GM10847 (cell line): Measurements from ENCODE around the gene DUSP10.

Source experiments
- POLR2A ChIP-seq: IDR thresholded peaks from 2 replicates; pipeline ENCODE4 v1.6.1; 2011; ENCODE audit not compliant: insufficient read length; ENCODE audit errors: extremely low read depth

Gene DUSP10

DNA sequence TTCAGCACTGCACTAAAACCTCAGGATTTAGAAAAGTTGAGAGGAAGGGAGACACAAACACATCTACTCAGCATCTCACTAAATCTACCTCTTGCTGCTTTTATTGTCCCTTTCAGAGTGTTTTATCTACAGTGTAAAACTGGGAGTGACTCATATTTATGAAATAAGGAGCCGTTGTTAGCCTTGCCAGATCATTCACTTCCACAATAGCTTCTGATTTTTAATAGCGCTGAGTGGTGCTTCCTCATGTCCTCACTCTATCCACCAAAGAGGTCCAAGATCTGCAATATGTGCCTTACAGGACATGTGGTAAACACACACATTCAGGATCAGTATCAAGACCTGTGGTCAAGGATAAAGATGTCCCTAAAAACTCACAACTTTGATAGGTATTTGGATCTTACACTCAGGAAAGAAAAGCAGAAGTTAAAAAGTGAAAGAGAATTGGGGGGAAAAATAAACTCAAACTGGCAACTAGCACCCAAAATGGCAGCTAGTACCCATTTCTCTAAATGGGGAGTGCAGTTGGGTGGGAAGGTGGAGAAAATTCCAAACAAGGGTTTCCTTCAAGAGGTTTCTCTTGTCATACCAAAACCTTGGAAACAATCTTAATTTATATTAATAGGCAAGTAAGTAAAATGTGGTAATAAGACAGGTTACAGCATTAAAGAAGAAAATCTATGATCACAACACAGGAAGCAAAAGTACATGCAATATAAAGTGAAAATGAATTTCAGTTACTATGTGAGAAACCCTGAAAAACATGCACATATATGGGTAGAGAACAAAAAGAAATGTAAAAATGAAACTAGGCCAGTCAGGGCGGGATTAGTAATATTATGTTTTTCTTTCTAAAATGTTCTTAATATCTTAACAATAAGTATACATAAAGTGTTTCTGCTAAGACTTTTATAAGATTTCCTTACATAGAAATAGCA, 15.9 kb downstream of the DUSP10 start:
- no peak for TF ChIP-seq POLR2A

DNA sequence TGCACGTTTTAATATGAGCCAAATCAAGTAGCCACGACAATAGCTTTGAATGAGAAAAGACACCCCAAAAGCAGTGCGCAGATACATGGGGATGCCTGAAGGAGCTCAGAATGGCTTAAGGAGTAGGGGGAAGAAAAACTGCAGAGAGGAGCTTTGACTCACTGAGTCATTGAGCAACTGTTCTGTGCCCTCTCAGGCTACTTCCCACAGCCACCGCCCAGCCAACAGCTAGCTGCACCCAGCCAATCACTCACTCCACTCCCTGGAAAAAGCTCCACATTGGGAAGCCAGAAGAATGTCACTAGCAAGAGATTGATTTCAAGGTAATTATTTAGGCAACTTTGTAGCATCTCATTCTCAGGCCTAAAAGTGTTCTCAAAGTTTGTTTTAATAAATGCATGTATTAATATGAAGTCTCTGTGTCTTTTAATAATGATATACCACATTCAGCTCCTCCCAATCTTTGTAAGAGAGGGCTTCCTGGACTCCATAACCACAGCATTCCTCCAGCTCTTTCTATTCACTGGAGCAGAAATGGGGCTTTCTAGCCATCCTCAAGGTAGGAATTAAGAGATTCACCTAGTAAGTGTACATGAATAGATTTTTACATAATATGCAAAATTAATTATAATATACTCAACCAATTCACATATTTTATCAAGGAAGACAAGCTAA, 16.8 kb downstream of the DUSP10 start:
- TF ChIP-seq POLR2A: no peak

DNA sequence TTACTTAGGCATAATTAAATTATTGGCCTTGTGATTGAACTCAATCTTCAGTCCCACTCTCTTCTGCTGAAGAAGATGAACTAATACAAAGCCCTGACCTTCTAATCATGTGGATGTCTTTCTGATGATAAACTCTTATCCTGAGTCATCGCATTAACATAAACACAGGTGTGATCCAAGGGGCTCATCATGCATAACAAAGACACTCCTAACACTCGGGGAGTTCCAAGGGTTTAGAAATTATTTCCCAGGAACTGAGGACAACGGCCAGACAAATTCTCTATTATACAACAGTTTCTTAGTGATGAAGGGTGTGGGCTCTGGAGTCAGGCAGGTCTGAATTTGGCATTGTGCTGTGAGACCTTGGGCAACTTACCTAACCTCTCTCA, 18.0 kb downstream of the DUSP10 start:
- TF ChIP-seq POLR2A: no peak

DNA sequence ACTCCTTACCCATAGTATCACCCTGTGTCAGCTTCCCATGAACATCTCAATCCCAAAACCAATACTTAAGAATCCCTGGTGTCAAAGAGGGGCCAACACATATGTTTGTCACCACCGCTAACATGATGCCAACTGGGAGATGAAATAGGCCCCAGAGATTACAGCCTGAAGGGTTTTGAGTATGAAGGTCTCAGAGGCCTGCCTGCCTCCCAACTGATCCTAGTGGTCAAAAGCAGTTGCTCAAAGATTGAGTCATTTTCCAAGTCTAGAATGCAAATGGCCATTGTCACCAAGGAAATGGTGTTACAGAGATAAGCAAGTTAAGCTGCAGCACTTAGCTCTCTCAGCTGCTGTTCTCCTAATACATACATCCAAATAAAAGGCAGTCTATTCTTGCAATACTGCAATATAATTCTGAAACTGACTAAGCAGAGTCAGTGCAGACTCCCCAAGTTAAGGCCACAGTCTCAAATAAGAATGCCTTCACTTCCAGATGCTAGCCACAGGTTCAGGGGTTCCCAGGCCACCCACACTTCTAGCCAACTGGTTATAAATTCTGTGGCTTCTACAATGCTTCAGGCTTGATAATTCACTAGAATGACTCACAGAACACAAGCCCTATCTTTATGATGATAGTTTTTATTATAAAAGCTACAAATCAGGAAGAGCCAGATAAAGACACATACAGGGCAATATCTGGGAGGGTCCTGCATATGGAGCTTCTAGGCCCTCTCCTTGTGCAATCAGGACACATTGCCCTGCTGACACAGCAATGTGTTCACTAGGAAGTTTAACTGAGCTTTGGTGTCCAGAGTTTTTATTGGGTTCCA, 18.7 kb downstream of the DUSP10 start:
- no peak for TF ChIP-seq POLR2A

DNA sequence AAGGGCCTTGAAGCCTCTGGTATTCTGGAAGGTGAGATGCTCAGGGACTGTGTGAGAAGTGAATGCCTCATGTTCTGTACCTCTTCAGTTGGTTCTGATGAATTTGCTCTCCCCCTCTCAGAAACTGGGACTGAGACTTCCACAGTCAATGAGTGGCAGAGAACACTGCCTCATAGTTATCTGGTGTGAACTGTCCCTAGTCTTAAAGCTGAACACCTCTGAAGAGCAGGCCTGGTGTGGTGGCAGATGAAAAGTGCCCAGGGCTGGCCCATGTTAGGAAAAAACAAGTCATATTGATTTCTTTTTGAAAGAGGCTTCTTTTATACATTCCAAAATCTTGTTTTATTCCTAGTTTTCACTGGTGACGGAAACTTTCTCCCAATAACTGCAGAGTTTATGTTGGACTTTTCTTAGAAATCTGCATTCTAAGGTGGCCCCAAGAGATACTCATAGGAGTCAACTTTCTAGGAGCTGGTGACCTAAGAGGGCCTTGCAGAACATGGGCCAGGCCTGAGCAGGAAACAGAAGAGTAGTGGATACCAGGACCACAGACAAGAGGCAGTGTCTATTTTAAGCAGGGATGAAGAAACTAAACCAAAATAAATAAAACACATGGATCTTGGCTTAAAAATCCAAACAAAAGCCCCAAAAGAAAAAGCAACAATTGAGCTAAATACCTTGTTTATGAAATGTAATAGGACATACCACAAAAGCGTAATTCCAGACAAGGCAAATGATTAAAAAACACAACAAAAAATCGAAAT, 19.5 kb downstream of the DUSP10 start:
- no peak for TF ChIP-seq POLR2A

DNA sequence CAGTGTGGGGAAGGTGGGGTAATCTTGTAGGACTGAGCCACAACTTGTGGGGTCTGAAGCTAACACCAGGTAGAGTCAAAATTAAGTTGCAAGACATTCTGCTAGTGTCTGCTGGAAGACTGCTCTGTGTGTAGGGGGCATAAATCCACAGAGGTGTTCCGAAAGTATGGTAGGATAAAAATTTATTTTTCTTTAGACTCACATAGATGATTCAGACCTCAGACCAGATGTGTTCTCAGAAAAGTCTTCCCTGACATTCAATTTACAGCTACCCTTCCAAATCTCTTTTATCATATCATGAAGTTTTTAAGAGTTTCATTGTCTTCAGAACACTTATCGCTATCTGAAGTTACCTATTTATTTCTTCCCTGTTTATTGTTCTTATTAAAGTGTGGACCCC, 21.3 kb downstream of the DUSP10 start:
- no peak for TF ChIP-seq POLR2A

DNA sequence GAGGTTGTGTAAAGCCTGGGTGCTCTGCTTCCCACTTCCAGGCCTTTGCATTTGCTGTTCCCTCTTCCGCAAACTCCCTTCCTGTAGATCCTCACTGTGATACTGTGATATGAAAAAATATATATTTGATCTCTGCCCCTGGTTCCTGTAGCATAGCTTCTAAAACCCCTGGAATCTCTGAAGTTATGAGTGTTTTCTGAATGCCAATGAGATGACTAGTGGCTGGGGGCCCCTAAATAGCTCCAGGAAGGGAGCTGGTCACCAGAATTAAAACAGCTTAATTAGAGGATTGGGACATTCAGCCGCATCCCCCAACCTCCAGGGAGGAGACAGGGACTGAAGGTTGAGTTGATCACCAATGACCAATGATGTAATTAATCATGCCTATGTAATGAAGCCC, 21.9 kb downstream of the DUSP10 start:
- TF ChIP-seq POLR2A: no peak

DNA sequence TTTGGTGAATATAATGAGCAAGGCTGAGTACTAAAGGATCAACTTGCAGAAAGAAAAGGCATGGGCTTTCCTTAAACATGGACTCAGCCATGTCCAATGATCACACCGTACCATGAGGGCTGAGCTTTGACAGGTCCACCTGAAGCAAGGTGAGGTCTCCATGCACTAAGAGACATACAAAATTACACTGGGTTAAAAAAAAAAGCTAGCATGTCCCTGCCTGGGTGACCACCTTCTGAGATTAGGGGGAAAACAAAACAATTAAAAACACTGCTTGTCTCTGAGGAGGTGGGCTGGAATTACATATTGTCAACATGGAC, 22.7 kb downstream of the DUSP10 start:
- no peak for TF ChIP-seq POLR2A

DNA sequence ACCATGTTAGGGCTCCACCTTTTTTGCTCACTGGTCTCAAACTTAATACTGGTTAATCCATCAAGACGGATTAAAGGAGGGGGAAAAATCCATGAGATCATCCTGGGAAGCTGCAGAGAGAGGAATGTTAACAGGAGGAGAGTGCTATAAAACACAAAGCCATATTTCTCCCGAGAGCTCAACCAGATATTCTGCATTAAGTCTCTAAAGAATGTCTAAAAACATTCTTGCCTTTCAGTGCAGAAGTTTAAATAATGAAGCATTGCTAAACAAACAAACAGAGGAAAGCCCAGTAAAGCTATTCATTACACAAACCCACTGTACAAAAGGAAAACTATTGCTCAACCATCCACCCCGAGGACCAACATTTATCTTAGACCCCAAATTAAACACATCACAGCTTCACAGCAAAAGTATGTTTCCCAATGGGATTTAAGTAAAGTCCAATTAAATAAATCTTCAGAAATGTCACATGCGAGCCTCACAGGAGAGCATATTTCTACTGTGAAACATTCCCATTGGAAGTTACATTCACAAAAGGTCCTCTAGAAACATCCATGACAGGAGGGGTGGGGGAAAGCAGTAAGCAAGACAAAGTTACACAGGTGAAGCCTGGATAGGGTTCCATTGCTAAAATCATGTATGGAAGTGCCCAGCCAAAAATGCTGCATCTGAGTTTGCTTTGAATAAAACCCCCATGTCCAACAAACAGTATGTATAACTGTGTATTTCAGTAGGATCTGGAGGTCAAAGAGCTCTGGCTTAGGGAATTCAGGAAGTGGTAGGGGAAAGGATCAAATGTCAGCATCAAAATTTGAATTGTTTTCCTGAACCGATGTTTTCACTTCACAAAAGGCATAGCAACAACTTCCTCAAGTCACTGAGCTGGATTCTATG, 23.3 kb downstream of the DUSP10 start:
- no peak for TF ChIP-seq POLR2A

DNA sequence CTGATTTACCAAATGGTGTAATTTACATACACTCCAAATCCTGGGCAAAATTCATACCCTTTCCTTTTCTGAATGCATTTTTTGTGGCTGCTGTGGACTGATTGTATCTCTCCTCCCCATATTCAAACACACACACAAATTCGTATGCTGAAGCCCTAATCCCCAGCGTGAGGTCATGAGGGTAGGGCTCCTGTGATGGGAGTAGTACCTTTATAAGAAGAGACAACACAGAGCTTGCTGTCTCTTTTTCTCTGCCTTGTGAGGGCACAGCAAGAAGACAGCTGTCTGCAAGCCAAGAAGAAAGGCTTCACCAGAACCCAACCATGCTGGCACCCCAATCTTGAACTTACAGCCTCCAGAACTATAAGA, 24.4 kb downstream of the DUSP10 start:
- no peak for TF ChIP-seq POLR2A

DNA sequence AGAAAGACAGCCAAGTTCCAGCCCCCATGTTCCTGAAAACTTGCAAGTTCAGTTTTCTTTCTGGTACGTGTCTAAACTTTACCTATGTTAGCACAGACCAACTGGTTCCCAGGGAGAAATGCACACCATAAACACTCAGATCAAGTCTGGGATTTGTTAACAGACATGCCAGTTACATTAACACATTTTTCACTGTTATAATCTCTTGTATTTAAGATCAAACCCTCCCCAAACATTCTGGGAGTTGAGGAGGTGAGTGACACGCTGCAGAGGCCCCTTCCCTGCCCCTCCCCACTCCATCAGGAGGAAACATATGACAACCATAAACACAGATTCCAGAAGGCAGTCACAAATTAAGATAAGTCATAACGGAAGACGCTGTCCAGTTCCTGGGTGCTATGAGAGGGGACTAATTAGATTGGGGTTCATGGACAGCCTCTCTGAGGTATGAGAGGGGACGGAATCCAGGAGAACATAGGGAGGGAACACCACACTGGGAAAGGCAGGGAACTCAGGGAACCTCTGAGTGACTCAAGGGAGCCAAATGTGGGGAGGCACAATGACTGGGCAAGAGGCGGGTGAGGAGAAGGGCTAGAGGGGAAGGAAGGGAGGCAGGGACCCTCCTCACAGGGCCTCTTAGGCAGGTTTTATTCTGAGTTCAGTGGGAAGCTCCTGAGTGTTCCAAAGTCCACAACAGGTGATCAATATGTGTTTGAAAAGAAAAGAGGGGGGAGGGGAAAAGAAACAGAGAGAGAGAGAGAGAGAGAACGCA, 25.0 kb downstream of the DUSP10 start:
- no peak for TF ChIP-seq POLR2A

DNA sequence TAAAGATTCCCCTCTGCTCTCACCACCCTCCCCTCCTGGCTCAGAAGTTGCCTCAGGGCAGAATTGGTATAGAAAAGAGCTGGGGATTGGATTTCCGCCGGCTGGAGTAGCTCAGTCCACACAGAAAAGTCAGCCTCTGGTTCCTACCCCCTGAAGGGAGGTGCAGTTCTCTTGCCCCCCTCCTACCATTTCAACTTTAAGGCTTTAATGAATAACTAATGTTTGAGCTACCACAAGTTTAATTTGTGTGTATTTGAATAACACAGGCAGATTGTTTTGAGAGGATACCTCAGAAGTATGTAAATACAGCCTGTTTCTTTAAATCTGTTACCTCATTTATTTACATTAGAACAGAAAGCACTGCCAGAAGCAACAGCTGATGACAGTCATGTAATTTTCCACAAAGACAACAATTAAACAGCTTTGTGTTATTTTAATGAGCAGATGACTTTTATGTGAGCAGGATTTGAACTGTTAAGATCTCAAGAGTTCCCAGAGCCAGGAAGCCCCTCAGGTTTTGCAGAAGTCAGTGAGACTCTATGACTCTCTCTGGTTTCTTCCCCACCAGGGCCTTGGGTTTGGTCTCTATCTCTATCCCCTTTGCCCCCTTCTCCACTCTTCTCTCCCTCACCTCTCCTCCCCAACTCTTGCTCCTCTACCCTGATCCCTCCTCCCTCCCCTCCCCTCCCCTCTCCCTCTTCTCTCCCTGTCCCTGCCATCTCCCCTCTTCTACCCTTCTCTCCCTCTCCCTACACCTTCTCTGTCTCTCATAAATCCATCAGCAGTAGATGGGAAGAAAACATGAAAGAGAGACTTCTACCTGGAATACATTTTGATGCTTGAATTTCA, 26.3 kb downstream of the DUSP10 start:
- TF ChIP-seq POLR2A: no peak
